ENCODE measurements around the gene NPAS3.

The NPAS3 gene

GRCh38 chr14:33652566-33653307, 714.1 kb downstream of the NPAS3 start:
- no peak for DNase-seq

- no peak for DNase-seq
These were observed 714.6 kb downstream of the NPAS3 start for GRCh38 chr14:33653308-33653695.

- no peak for DNase-seq
These were observed 716.7 kb downstream of the NPAS3 start for GRCh38 chr14:33655421-33655820.

GRCh38 chr14:33657476-33657875, 718.8 kb downstream of the NPAS3 start:
- DNase-seq = no peak

GRCh38 chr14:33660248-33660647, 721.6 kb downstream of the NPAS3 start:
- DNase-seq = no peak

- no peak for DNase-seq
These were observed 722.4 kb downstream of the NPAS3 start for GRCh38 chr14:33661101-33661500.

GRCh38 chr14:33668066-33668465, 729.4 kb downstream of the NPAS3 start:
- DNase-seq = no peak

GRCh38 chr14:33669111-33669510, 730.4 kb downstream of the NPAS3 start:
- no peak for DNase-seq

- no peak for DNase-seq
These were observed 731.6 kb downstream of the NPAS3 start for GRCh38 chr14:33670235-33670634.

- DNase-seq = no peak
These were observed 732.9 kb downstream of the NPAS3 start for GRCh38 chr14:33671556-33671955.

GRCh38 chr14:33674927-33675326, 736.2 kb downstream of the NPAS3 start:
- no peak for DNase-seq

- DNase-seq = no peak
These were observed 736.9 kb downstream of the NPAS3 start for GRCh38 chr14:33675415-33676130.

- no peak for DNase-seq
These were observed 737.5 kb downstream of the NPAS3 start for GRCh38 chr14:33676135-33676566.

- no peak for DNase-seq
These were observed 738.2 kb downstream of the NPAS3 start for GRCh38 chr14:33676891-33677290.

GRCh38 chr14:33678005-33678404, 739.3 kb downstream of the NPAS3 start:
- no peak for DNase-seq

GRCh38 chr14:33679025-33679424, 740.3 kb downstream of the NPAS3 start:
- DNase-seq = no peak

GRCh38 chr14:33679461-33680225, 741.0 kb downstream of the NPAS3 start:
- DNase-seq = no peak

- DNase-seq = no peak
These were observed 742.2 kb downstream of the NPAS3 start for GRCh38 chr14:33680873-33681272.

- no peak for DNase-seq
These were observed 744.1 kb downstream of the NPAS3 start for GRCh38 chr14:33682760-33683159.

GRCh38 chr14:33685026-33685425, 746.3 kb downstream of the NPAS3 start:
- no peak for DNase-seq

GRCh38 chr14:33685698-33686097, 747.0 kb downstream of the NPAS3 start:
- no peak for DNase-seq

GRCh38 chr14:33686218-33686617, 747.5 kb downstream of the NPAS3 start:
- DNase-seq = no peak

GRCh38 chr14:33686856-33687255, 748.2 kb downstream of the NPAS3 start:
- no peak for DNase-seq

- no peak for DNase-seq
These were observed 751.0 kb downstream of the NPAS3 start for GRCh38 chr14:33689680-33690079.
